H1 (cell line): Measurements from ENCODE around the gene CNIH1. TPM values are rescaled to one million over a fixed set of nuclear protein-coding genes. Genes with fewer than 3 reads are reported as not detected.
A peak's percentile ranks its signal among the peaks of the same experiment; 100 is the strongest.

Source experiments
- CTCF ChIA-PET: fragments of 300-600 bp; sonication (Branson Sonifier 250); formaldehyde crosslinking; loops from one replicate; lab custom pipeline; 2021; ENCODE audit not compliant: partially characterized antibody; lab: Charles Lee
- POLR2A ChIA-PET: fragments of 300-600 bp; sonication (Branson Sonifier 250); formaldehyde crosslinking; loops from one replicate; lab custom pipeline; 2021; ENCODE audit warnings: inconsistent platforms; ENCODE audit not compliant: partially characterized antibody; lab: Charles Lee
- DNase-seq, 2 experiments: peaks; one replicate each; pipeline versions ENCODE4 v3.0.0 to v3.0.0-alpha.2; 2010 to 2022; ENCODE audit warnings: low spot score in 2 of 2, low read depth in 1 of 2, mixed read lengths in 1 of 2
- FAIRE-seq: peaks from 2 replicates; lab custom pipeline; 2011; peaks lifted over from hg19 to GRCh38; lab: Jason Lieb, UNC
- H2AFZ ChIP-seq: 2 replicates; pipeline ENCODE4 v1.8.1; 2012; ENCODE audit warnings: low read length, inconsistent platforms
- H2AK5ac ChIP-seq: 2 replicates; pipeline ENCODE4 v1.6.1; 2013; ENCODE audit warnings: low read depth, low read length
- H2BK120ac ChIP-seq: replicated peaks from 2 replicates; pipeline ENCODE3; 2013; ENCODE audit warnings: low read depth, low read length, inconsistent platforms
- H2BK12ac ChIP-seq: 2 replicates; pipeline ENCODE4 v1.6.1; 2013; ENCODE audit warnings: low read depth, low read length
- H2BK15ac ChIP-seq: 2 replicates; pipeline ENCODE4 v1.6.1; 2013; ENCODE audit warnings: low read length
- H2BK20ac ChIP-seq: 2 replicates; pipeline ENCODE4 v1.6.1; 2013; ENCODE audit warnings: low read length
- H2BK5ac ChIP-seq: 2 replicates; pipeline ENCODE4 v1.6.1; 2013; ENCODE audit warnings: low read depth, low read length
- H3K14ac ChIP-seq: 2 replicates; pipeline ENCODE4 v1.6.1; 2013; ENCODE audit warnings: inconsistent platforms; ENCODE audit not compliant: insufficient read length
- H3K18ac ChIP-seq: 2 replicates; pipeline ENCODE4 v1.6.1; 2013; ENCODE audit warnings: low read length; ENCODE audit errors: extremely low read depth
- H3K23ac ChIP-seq: 2 replicates; pipeline ENCODE4 v1.6.1; 2013; ENCODE audit warnings: inconsistent platforms; ENCODE audit not compliant: insufficient read length
- H3K23me2 ChIP-seq: 2 replicates; pipeline ENCODE4 v1.6.1; 2013; ENCODE audit warnings: low read depth, low read length
- H3K27ac ChIP-seq: 2 replicates; pipeline ENCODE4 v1.6.1; 2011; ENCODE audit warnings: low read depth, low read length, inconsistent platforms
- H3K27me3 ChIP-seq, 4 experiments: replicated peaks in 1 of 4; 1 replicate in 1 of 4; 2 replicates in 3 of 4; pipeline versions ENCODE4 v1.6.1 to v1.8.1; 2011 to 2013; ENCODE audit warnings: low read length in 3 of 4, mild to moderate bottlenecking in 3 of 4, inconsistent platforms in 2 of 4, mixed read lengths in 2 of 4, moderate library complexity in 1 of 4; ENCODE audit not compliant: control insufficient read depth in 3 of 4, insufficient read depth in 3 of 4; ENCODE audit errors: extremely low read depth in 1 of 4
- H3K36me3 ChIP-seq, 4 experiments: 2 replicates each; pipeline versions ENCODE4 v1.6.1 to v1.8.1; 2011 to 2013; ENCODE audit warnings: mild to moderate bottlenecking in 4 of 4, low read length in 3 of 4, moderate library complexity in 2 of 4, control low read depth in 1 of 4, inconsistent platforms in 1 of 4; ENCODE audit not compliant: insufficient read depth in 4 of 4, control insufficient read depth in 2 of 4
- H3K4ac ChIP-seq: replicated peaks from 2 replicates; pipeline ENCODE3; 2013; ENCODE audit warnings: low read length, low read depth, mixed read lengths, inconsistent platforms; ENCODE audit not compliant: insufficient read length
- H3K4me1 ChIP-seq, 4 experiments: replicated peaks in 1 of 4; 1 replicate in 1 of 4; 2 replicates in 3 of 4; pipeline versions ENCODE4 v1.6.1 to v1.8.1; 2011 to 2013; ENCODE audit warnings: low read length in 3 of 4, inconsistent platforms in 2 of 4, mixed read lengths in 1 of 4; ENCODE audit not compliant: insufficient read depth in 4 of 4, control insufficient read depth in 3 of 4
- H3K4me2 ChIP-seq, 2 experiments: 2 replicates each; pipeline versions ENCODE4 v1.6.1 to v1.8.1; 2011 to 2013; ENCODE audit warnings: low read depth in 2 of 2, low read length in 2 of 2, control low read depth in 1 of 2, inconsistent platforms in 1 of 2, mild to moderate bottlenecking in 1 of 2; ENCODE audit not compliant: insufficient read depth in 1 of 2
- H3K4me3 ChIP-seq, 4 experiments: fragments of 200-600, 300-600 bp in 1 of 4; sonication (generic), shearing (Covaris generic), sonication (Bioruptor Twin) in 1 of 4; 2 replicates each; pipeline versions ENCODE4 v1.5.1 to v1.8.1; 2011 to 2016; ENCODE audit warnings: low read length in 4 of 4, low read depth in 3 of 4, control low read depth in 2 of 4, inconsistent platforms in 2 of 4, mild to moderate bottlenecking in 2 of 4, mixed read lengths in 1 of 4, moderate library complexity in 1 of 4; ENCODE audit not compliant: insufficient read depth in 2 of 4; ENCODE audit errors: extremely low read depth in 1 of 4
- H3K56ac ChIP-seq: replicated peaks from 2 replicates; pipeline ENCODE3; 2013; ENCODE audit warnings: low read depth, mild to moderate bottlenecking, mixed read lengths, low read length, inconsistent platforms; ENCODE audit not compliant: insufficient read length
- H3K79me1 ChIP-seq: 2 replicates; pipeline ENCODE4 v1.6.1; 2013; ENCODE audit warnings: low read depth, low read length, control low read depth
- H3K79me2 ChIP-seq, 2 experiments: 2 replicates each; pipeline versions ENCODE4 v1.6.1 to v1.8.1; 2012 to 2013; ENCODE audit warnings: low read length in 2 of 2, mild to moderate bottlenecking in 2 of 2, inconsistent platforms in 1 of 2; ENCODE audit not compliant: insufficient read depth in 2 of 2, control insufficient read depth in 1 of 2
- H3K9ac ChIP-seq, 4 experiments: replicated peaks in 1 of 4; 1 replicate in 1 of 4; 2 replicates in 3 of 4; pipeline versions ENCODE4 v1.6.1 to v1.8.1; 2011 to 2013; ENCODE audit warnings: low read depth in 3 of 4, low read length in 3 of 4, control low read depth in 2 of 4, mild to moderate bottlenecking in 2 of 4, moderate library complexity in 2 of 4, inconsistent platforms in 1 of 4; ENCODE audit errors: extremely low read depth in 1 of 4
- H3K9me3 ChIP-seq, 2 experiments: 2 replicates each; pipeline versions ENCODE4 v1.6.1 to v1.8.1; 2012 to 2013; ENCODE audit warnings: mild to moderate bottlenecking in 2 of 2, moderate library complexity in 2 of 2, control low read depth in 1 of 2, inconsistent platforms in 1 of 2, low read depth in 1 of 2, low read length in 1 of 2, mixed read lengths in 1 of 2; ENCODE audit not compliant: insufficient read depth in 2 of 2
- H4K20me1 ChIP-seq, 2 experiments: replicated peaks in 1 of 2; 2 replicates each; pipeline versions ENCODE3 to v1.8.1; 2011 to 2013; ENCODE audit warnings: inconsistent platforms in 2 of 2, low read length in 2 of 2, mild to moderate bottlenecking in 1 of 2; ENCODE audit not compliant: insufficient read depth in 2 of 2, control insufficient read depth in 1 of 2
- H4K5ac ChIP-seq: 2 replicates; pipeline ENCODE4 v1.6.1; 2013; ENCODE audit warnings: low read length, low read depth, mixed read lengths, inconsistent platforms; ENCODE audit not compliant: insufficient read length
- H4K8ac ChIP-seq: 2 replicates; pipeline ENCODE4 v1.8.0; 2013; ENCODE audit warnings: mild to moderate bottlenecking, moderate library complexity, low read length, inconsistent platforms; ENCODE audit not compliant: insufficient read depth; ENCODE audit errors: extremely low read depth
- H4K91ac ChIP-seq: replicated peaks from 2 replicates; pipeline ENCODE3; 2013; ENCODE audit warnings: low read length, mixed read lengths, inconsistent platforms; ENCODE audit not compliant: insufficient read length
- MAFK ChIP-seq: IDR thresholded peaks from 2 replicates; pipeline ENCODE4 v1.6.1; 2012; ENCODE audit warnings: low read depth, mild to moderate bottlenecking, improper control_type of control experiment, low read length
- TEAD4 ChIP-seq: IDR thresholded peaks from 2 replicates; pipeline ENCODE4 v1.6.1; 2012; ENCODE audit warnings: low read depth, low read length, inconsistent platforms, mixed read lengths
- WGBS, 2 experiments: shearing (Covaris generic) in 1 of 2; methylation state at CpG; one replicate each; pipeline versions ENCODE4 v1.1.6 to v1.1.7; 2013 to 2015; ENCODE audit warnings: low lambda C conversion rate in 2 of 2, mixed read lengths in 2 of 2, inconsistent platforms in 1 of 2, low coverage in 1 of 2, missing lambda C conversion rate in 1 of 2; ENCODE audit not compliant: insufficient replicate concordance in 2 of 2, insufficient coverage in 1 of 2, insufficient read length in 1 of 2; ENCODE audit errors: extremely low coverage in 1 of 2, missing lambda C conversion rate in 1 of 2; 5-methylcytosine and 5-hydroxymethylcytosine counted together
- polyA plus RNA-seq, 7 experiments: library from polyadenylated mRNA; depleted of rRNA in 3 of 7; stranded (reverse) in 5 of 7; unstranded in 2 of 7; fragments of >200 nt in 5 of 7; fragments of 200-250 nt in 2 of 7; gene quantifications; 1 replicate in 5 of 7; 2 replicates in 1 of 7; 4 replicates in 1 of 7; pipeline versions ENCODE4 v1.2.1 to v1.2.3, GENCODE V29; 2011 to 2013; ENCODE audit warnings: missing spikeins in 2 of 7, mixed read lengths in 2 of 7
- total RNA-seq: library from RNA; stranded (reverse); fragmentation: NEBNext Ultra II Directional; extraction: Animal tissue kit (Norgen Biotek cat#: 25700); gene quantifications from 2 replicates; pipeline ENCODE4 v1.2.1, GENCODE V29; 2021

Gene CNIH1
- total and polyA plus RNA-seq, 2 of the 8 experiments (the other 6 are each of a cell fraction or from before 2014, with no cell fraction given): 119 to 333 TPM

- TF ChIP-seq MAFK (no peak), TEAD4 (0 out of 2 replicates have a peak, but pooled peaks have one; percentile 9)
Measured at GRCh38 chr14:54489318-54489683, 48.1 kb upstream of the CNIH1 start.

More at GRCh38 chr14:54489318-54489683, 48.1 kb upstream of the CNIH1 start:
- peaks cover 4 to 38% of the 10 kb centered on the region in 2 experiments; a peak in 3 of 4 replicates for H3K79me2 ChIP-seq
- peak overlapping the region; percentile 81 to 87 for H3K4me2 ChIP-seq
- no peaks in the 10 kb centered on the region for H3K9me3 ChIP-seq
- peak overlapping the region; percentile 1 for H3K14ac ChIP-seq
- peak overlapping the region; percentile 98 for H4K91ac ChIP-seq
- peaks cover 0 to 2% of the 10 kb centered on the region in 2 experiments for H4K20me1 ChIP-seq
- peak overlapping the region; percentile 30; the same call in 1 of the 2 replicates for H2BK12ac ChIP-seq
- H2BK5ac ChIP-seq: peak overlapping the region; percentile 80
- H3K18ac ChIP-seq: peak overlapping the region; percentile 84
- 52 to 100% methylated on average over 2 to 5 of the region's 5 CpGs for WGBS, 2 experiments
- H2AK5ac ChIP-seq: 0 out of 2 replicates have a peak overlapping the region, but pooled peaks have one; percentile 45
- H3K4me1 ChIP-seq: peaks cover 0 to 4% (median 0%) of the 10 kb centered on the region in 4 experiments; a peak in 2 of 7 replicates
- peak overlapping the region; percentile 80; the same call in 1 of the 2 replicates for H3K27ac ChIP-seq
- peak overlapping the region; percentile 97 for H3K56ac ChIP-seq
- no peak overlapping the region for H3K23ac ChIP-seq
- no peaks in the 10 kb centered on the region; the same call in 1 of the 2 replicates for H3K79me1 ChIP-seq
- H3K36me3 ChIP-seq: no peaks in the 10 kb centered on the region
- DNase-seq (no peak), FAIRE-seq (no peak)
- peak overlapping the region; percentile 36 for H3K4ac ChIP-seq
- ChIA-PET POLR2A (interaction anchor here (0.7 to 3.6 kb wide), 7 partner anchors 13 to 96 kb away, joined by 3 to 15 read pairs (median 5); partner anchors contain the start of gene CGRRF1), CTCF (interaction anchor here (0.6 to 2.6 kb wide), 6 partner anchors 19 to 305 kb away, joined by 3 to 9 read pairs (median 4); partner anchors contain the start of gene CGRRF1)
- H4K5ac ChIP-seq: peak overlapping the region; percentile 19
- peak overlapping the region in 3 of 4 experiments; percentile 1 to 83 (median 80); a peak in 5 of 7 replicates for H3K9ac ChIP-seq
- no peaks in the 10 kb centered on the region for H3K27me3 ChIP-seq
- H3K23me2 ChIP-seq: peaks cover 8% of the 10 kb centered on the region; the same call in 1 of the 2 replicates
- H4K8ac ChIP-seq: no peak overlapping the region
- H2BK20ac ChIP-seq: no peak overlapping the region
- peak overlapping the region; percentile 99 for H2AFZ ChIP-seq
- peak overlapping the region; percentile 73 for H2BK120ac ChIP-seq
- H3K4me3 ChIP-seq: peak overlapping the region; percentile 81 to 90 (median 86)
- H2BK15ac ChIP-seq: no peak overlapping the region
